ENCODE results near the gene HMGA1. TPM values are rescaled to one million over a fixed set of nuclear protein-coding genes. Genes with fewer than 3 reads are reported as not detected.
A peak's percentile ranks its signal among the peaks of the same experiment; 100 is the strongest.
"Not testable (repeated sequence)": the region's sequence is repeated elsewhere in the genome, so short reads cannot be mapped to it uniquely, and the experiment has no call there.

The HMGA1 gene
- total and polyA plus RNA-seq, 2 experiments from 2014 or later: 1,411 to 2,052 TPM

DNA sequence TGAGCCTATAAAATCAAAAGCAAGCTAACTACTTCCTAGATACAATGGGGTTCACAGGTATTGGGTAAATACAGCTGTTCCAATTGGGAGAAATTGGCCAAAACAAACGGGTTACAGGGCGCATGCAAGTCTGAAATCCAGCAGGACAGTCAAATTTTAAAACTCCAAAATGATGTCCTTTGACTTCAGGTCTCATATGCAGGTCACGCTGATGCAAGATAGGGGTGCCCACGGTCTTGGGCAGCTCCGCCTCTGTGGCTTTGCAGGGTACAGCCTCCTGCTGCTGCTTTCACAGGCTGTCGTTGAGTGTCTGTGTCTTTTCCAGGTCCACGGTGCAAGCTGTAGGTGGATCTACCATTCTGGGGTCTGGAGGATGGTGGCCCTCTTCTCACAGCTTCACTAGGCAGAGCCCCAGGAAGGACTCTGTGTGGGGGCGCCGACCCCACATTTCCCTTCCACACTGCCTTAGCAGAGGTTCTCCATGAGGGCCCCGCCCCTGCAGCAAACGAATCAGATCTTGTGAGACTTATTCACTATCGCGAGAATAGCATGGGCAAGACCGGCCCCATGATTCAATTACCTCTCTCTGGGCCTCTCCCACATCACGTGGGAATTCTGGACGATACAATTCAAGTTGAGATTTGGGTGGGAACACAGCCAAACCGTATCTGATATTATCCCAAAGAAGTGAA is 24.0 kb downstream of the HMGA1 start:
- Histone ChIP-seq H3K27me3 (ENCODE audit: insufficient read depth) (no peaks in the 10 kb centered on the region), H3K4me2 (no peak overlapping the region), H3K36me3 (ENCODE audit: insufficient read depth) (no peaks in the 10 kb centered on the region), H3F3A (replicated peaks; ENCODE audit: low read depth) (no peaks in the 10 kb centered on the region), H4K20me1 (replicated peaks; ENCODE audit: insufficient read depth) (no peaks in the 10 kb centered on the region), H3K4me3 (no peak overlapping the region), H3K79me2 (replicated peaks; ENCODE audit: insufficient read depth) (no peaks in the 10 kb centered on the region), H3K4me1 (ENCODE audit: insufficient read depth) (no peaks in the 10 kb centered on the region), H3K27ac (ENCODE audit: low read depth) (no peak overlapping the region), H2AFZ (no peak overlapping the region), H3K9me2 (ENCODE audit: insufficient read depth) (no peaks in the 10 kb centered on the region)
- TF ChIP-seq POLR2AphosphoS5 (IDR thresholded peaks at IDR 0.05; ENCODE audit: low read depth): no peak
- TF ChIP-seq EZH2phosphoT487 (IDR thresholded peaks at IDR 0.05; ENCODE audit: unreplicated experiment): no peak
- TF ChIP-seq EZH2 (IDR thresholded peaks at IDR 0.05; ENCODE audit: low read depth, unreplicated experiment): no peak
- no peaks in the 10 kb centered on the region for H3K4me1 Mint-ChIP-seq
- H3K27me3 Mint-ChIP-seq (ENCODE audit: insufficient read depth, low read depth, poor library complexity): peaks cover 4% of the 10 kb centered on the region
- peaks cover 22% of the 10 kb centered on the region for H3K36me3 Mint-ChIP-seq (ENCODE audit: low read depth)
- ATAC-seq (no peak), DNase-seq (ENCODE audit: low spot score) (no peak)
- H3K9me3 Mint-ChIP-seq: peaks cover 25% of the 10 kb centered on the region
- no peak overlapping the region for H3K4me3 Mint-ChIP-seq
- H3K27ac Mint-ChIP-seq: no peak overlapping the region

DNA sequence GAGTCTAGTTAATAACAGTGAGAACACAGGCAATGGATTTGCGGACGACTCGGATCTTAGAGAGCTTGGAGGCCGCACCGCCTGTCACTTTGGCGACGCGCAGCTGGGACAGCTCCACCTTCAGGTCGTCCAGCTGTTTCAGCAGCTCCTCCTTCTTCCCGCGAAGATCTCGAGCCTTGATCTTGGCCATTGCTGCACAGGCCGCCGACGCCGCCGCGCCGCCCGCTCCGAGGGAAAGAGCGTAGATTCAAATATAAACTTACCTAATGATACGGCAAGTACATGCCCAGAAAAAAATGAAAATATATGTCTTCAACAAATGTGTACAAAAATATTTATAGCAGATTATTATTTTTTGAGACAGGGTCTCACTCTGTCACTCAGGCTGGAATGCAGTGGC is 26.8 kb downstream of the HMGA1 start:
- H3K9me3 Mint-ChIP-seq: peaks cover 25% of the 10 kb centered on the region
- H3K27ac ChIP-seq (ENCODE audit: low read depth); H3K4me1 Mint-ChIP-seq; H3K36me3 ChIP-seq (ENCODE audit: insufficient read depth); H4K20me1 ChIP-seq (replicated peaks; ENCODE audit: insufficient read depth); H3K4me3 ChIP-seq; H3K4me1 ChIP-seq (ENCODE audit: insufficient read depth); H3F3A ChIP-seq (replicated peaks; ENCODE audit: low read depth); H3K79me2 ChIP-seq (replicated peaks; ENCODE audit: insufficient read depth); H3K4me2 ChIP-seq; H3K9me2 ChIP-seq (ENCODE audit: insufficient read depth); DNase-seq (ENCODE audit: low spot score); H3K27me3 ChIP-seq (ENCODE audit: insufficient read depth); ATAC-seq; H3K27ac Mint-ChIP-seq; H3K4me3 Mint-ChIP-seq; H2AFZ ChIP-seq; H3K27me3 Mint-ChIP-seq (ENCODE audit: insufficient read depth, low read depth, poor library complexity): not testable (repeated sequence)
- TF ChIP-seq, protein P1, sequence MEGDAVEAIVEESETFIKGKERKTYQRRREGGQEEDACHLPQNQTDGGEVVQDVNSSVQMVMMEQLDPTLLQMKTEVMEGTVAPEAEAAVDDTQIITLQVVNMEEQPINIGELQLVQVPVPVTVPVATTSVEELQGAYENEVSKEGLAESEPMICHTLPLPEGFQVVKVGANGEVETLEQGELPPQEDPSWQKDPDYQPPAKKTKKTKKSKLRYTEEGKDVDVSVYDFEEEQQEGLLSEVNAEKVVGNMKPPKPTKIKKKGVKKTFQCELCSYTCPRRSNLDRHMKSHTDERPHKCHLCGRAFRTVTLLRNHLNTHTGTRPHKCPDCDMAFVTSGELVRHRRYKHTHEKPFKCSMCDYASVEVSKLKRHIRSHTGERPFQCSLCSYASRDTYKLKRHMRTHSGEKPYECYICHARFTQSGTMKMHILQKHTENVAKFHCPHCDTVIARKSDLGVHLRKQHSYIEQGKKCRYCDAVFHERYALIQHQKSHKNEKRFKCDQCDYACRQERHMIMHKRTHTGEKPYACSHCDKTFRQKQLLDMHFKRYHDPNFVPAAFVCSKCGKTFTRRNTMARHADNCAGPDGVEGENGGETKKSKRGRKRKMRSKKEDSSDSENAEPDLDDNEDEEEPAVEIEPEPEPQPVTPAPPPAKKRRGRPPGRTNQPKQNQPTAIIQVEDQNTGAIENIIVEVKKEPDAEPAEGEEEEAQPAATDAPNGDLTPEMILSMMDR (conservative IDR thresholded peaks at IDR 0.05; ENCODE audit: low read depth in 2 of 2): peak; percentile 30 to 31
- H3K36me3 Mint-ChIP-seq (ENCODE audit: low read depth): peaks cover 22% of the 10 kb centered on the region

DNA sequence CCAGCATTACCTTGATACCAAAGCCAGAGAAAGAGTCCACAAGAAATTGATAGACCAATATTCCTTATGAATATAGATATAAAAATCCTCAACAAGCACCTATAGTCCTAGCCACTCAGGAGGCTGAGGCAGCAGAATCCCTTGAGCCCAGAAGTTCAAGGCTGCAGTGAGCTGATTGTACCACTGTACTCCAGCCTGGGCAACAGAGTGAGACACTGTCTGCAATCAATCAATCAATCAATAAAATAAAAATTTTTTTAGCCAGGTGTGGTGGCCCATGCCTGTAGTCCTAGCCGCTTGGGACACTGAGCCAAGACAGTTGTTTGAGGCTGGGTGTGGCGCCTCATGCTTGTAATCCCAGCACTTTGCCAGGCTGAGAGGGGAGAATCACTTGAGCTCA is 31.1 kb downstream of the HMGA1 start:
- no peaks in the 10 kb centered on the region for H4K20me1 ChIP-seq (replicated peaks; ENCODE audit: insufficient read depth)
- H3K9me3 Mint-ChIP-seq: peaks cover 6% of the 10 kb centered on the region
- peaks cover 7% of the 10 kb centered on the region for H3K36me3 Mint-ChIP-seq (ENCODE audit: low read depth)
- H2AFZ ChIP-seq: no peak overlapping the region
- H3K27ac ChIP-seq (ENCODE audit: low read depth): no peak overlapping the region
- no peak for DNase-seq (ENCODE audit: low spot score)
- no peaks in the 10 kb centered on the region for H3K36me3 ChIP-seq (ENCODE audit: insufficient read depth)
- H3K4me3 Mint-ChIP-seq: no peak overlapping the region
- H3K27me3 ChIP-seq (ENCODE audit: insufficient read depth): no peaks in the 10 kb centered on the region
- peaks cover 2% of the 10 kb centered on the region for H3K27me3 Mint-ChIP-seq (ENCODE audit: insufficient read depth, low read depth, poor library complexity)
- H3K4me1 Mint-ChIP-seq: peaks cover 5% of the 10 kb centered on the region; the same call in 2 of the 3 replicates
- ATAC-seq: no peak
- no peaks in the 10 kb centered on the region for H3K9me2 ChIP-seq (ENCODE audit: insufficient read depth)
- no peak overlapping the region for H3K27ac Mint-ChIP-seq
- H3F3A ChIP-seq (replicated peaks; ENCODE audit: low read depth): no peaks in the 10 kb centered on the region
- no peaks in the 10 kb centered on the region for H3K79me2 ChIP-seq (replicated peaks; ENCODE audit: insufficient read depth)
- no peaks in the 10 kb centered on the region for H3K4me1 ChIP-seq (ENCODE audit: insufficient read depth)
- H3K4me2 ChIP-seq: no peak overlapping the region
- H3K4me3 ChIP-seq: no peak overlapping the region
- TF ChIP-seq, protein P1 (conservative IDR thresholded peaks at IDR 0.05; ENCODE audit: low read depth in 2 of 2): no peak
- TF ChIP-seq ZNF331 (CRISPR knock-in tag; IDR thresholded peaks at IDR 0.05; ENCODE audit: low read depth) (no peak), POLR2AphosphoS5 (IDR thresholded peaks at IDR 0.05; ENCODE audit: low read depth) (no peak), ZNF114 (CRISPR knock-in tag; IDR thresholded peaks at IDR 0.05) (no peak), JUNB (IDR thresholded peaks at IDR 0.05; ENCODE audit: unreplicated experiment) (no peak), STAT1 (IDR thresholded peaks at IDR 0.05; ENCODE audit: unreplicated experiment) (no peak), EZH2 (IDR thresholded peaks at IDR 0.05; ENCODE audit: low read depth, unreplicated experiment) (no peak)
- TF ChIP-seq, protein P2, sequence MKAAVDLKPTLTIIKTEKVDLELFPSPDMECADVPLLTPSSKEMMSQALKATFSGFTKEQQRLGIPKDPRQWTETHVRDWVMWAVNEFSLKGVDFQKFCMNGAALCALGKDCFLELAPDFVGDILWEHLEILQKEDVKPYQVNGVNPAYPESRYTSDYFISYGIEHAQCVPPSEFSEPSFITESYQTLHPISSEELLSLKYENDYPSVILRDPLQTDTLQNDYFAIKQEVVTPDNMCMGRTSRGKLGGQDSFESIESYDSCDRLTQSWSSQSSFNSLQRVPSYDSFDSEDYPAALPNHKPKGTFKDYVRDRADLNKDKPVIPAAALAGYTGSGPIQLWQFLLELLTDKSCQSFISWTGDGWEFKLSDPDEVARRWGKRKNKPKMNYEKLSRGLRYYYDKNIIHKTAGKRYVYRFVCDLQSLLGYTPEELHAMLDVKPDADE (IDR thresholded peaks at IDR 0.05): no peak
- TF ChIP-seq, protein P3, sequence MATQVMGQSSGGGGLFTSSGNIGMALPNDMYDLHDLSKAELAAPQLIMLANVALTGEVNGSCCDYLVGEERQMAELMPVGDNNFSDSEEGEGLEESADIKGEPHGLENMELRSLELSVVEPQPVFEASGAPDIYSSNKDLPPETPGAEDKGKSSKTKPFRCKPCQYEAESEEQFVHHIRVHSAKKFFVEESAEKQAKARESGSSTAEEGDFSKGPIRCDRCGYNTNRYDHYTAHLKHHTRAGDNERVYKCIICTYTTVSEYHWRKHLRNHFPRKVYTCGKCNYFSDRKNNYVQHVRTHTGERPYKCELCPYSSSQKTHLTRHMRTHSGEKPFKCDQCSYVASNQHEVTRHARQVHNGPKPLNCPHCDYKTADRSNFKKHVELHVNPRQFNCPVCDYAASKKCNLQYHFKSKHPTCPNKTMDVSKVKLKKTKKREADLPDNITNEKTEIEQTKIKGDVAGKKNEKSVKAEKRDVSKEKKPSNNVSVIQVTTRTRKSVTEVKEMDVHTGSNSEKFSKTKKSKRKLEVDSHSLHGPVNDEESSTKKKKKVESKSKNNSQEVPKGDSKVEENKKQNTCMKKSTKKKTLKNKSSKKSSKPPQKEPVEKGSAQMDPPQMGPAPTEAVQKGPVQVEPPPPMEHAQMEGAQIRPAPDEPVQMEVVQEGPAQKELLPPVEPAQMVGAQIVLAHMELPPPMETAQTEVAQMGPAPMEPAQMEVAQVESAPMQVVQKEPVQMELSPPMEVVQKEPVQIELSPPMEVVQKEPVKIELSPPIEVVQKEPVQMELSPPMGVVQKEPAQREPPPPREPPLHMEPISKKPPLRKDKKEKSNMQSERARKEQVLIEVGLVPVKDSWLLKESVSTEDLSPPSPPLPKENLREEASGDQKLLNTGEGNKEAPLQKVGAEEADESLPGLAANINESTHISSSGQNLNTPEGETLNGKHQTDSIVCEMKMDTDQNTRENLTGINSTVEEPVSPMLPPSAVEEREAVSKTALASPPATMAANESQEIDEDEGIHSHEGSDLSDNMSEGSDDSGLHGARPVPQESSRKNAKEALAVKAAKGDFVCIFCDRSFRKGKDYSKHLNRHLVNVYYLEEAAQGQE (IDR thresholded peaks at IDR 0.05; ENCODE audit: unreplicated experiment): no peak
